Measurements from ENCODE around the gene DLX4. TPM values are rescaled to one million over a fixed set of nuclear protein-coding genes. Genes with fewer than 3 reads are reported as not detected.

The DLX4 gene
- total RNA-seq, 1 experiment from 2014 or later = 2.5 TPM

DNA sequence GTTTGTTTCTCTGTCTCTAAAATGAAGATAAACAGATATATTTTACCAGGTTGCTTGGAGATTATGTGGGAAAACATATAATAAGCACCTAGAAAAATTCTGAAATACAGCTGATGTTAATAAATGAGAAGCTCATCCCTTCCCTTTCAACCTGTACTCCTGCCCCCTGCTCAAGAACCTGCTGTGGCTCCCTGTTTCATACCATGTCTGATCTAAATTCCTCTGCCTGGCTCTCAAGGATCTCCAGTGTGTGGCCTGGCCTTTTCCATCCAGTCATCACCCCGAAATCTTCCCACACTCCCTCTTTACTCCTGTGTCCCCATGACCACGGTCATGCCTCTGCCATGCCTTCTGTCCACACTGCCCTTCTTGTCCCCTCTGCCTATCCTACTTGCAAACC is 19.4 kb upstream of the DLX4 start:
- Histone ChIP-seq H4K20me1 (ENCODE audit: control insufficient read depth, insufficient read depth, insufficient read length) (no peaks in the 10 kb centered on the region), H3K4me1 (ENCODE audit: insufficient read depth, low read length) (no peaks in the 10 kb centered on the region), H2BK120ac (ENCODE audit: low read depth, low read length, poor library complexity, severe bottlenecking) (no peak overlapping the region), H3K79me1 (ENCODE audit: insufficient read depth, low read depth, low read length, poor library complexity, severe bottlenecking) (no peaks in the 10 kb centered on the region), H2BK5ac (ENCODE audit: insufficient read length, low read length) (no peak overlapping the region), H4K91ac (ENCODE audit: insufficient read length, low read depth, low read length) (no peak overlapping the region), H3K9ac (ENCODE audit: extremely low read depth, insufficient read length, low read length) (no peak overlapping the region), H2BK12ac (ENCODE audit: insufficient read length, low read depth, low read length) (no peak overlapping the region), H3K14ac (ENCODE audit: insufficient read depth, low read length) (no peak overlapping the region), H4K8ac (replicated peaks; ENCODE audit: insufficient read length, low read depth, low read length) (no peak overlapping the region), H3K4ac (ENCODE audit: low read depth, low read length) (no peak overlapping the region), H3K79me2 (ENCODE audit: insufficient read depth, low read length) (no peaks in the 10 kb centered on the region; the same call in 1 of the 2 replicates), H3K9me3 (ENCODE audit: control insufficient read depth, low read depth, low read length) (no peaks in the 10 kb centered on the region), H4K5ac (ENCODE audit: insufficient read length, low read depth, low read length) (no peak overlapping the region), H3K56ac (ENCODE audit: insufficient read length, low read depth, low read length) (no peak overlapping the region), H3K27me3 (ENCODE audit: insufficient read depth, low read length) (no peaks in the 10 kb centered on the region; the same call in 1 of the 2 replicates), H3K27ac (ENCODE audit: insufficient read length, low read depth, low read length) (no peak overlapping the region), H2BK15ac (ENCODE audit: low read depth, low read length) (no peak overlapping the region), H2AK5ac (ENCODE audit: insufficient read length, low read length) (no peak overlapping the region), H3K23me2 (ENCODE audit: insufficient read length, low read depth, low read length, poor library complexity, severe bottlenecking) (no peaks in the 10 kb centered on the region), H2BK20ac (ENCODE audit: low read depth, low read length, poor library complexity, severe bottlenecking) (no peak overlapping the region), H2AFZ (ENCODE audit: low read length) (no peak overlapping the region), H3T11ph (ENCODE audit: low read length) (no peak overlapping the region), H3K4me2 (ENCODE audit: insufficient read depth, insufficient read length, low read length) (no peak overlapping the region), H3K18ac (ENCODE audit: insufficient read length, low read depth, low read length) (no peak overlapping the region), H3K23ac (ENCODE audit: insufficient read length, low read depth, low read length) (no peak overlapping the region)
- Mint-ChIP-seq H3K9me3 (no peaks in the 10 kb centered on the region; a peak in 1 of 5 replicates), H3K4me1 (peaks cover 14 to 29% of the 10 kb centered on the region in 2 experiments), H3K4me3 (no peak overlapping the region; a peak in 1 of 5 replicates), H3K27me3 (ENCODE audit: low read depth) (peaks cover 79% of the 10 kb centered on the region), H3K27ac (no peak overlapping the region), H3K36me3 (ENCODE audit: insufficient read depth in 1 of 3, low read depth in 3 of 3) (no peaks in the 10 kb centered on the region)
- DNase-seq = no peak
- TF ChIP-seq, protein P1, sequence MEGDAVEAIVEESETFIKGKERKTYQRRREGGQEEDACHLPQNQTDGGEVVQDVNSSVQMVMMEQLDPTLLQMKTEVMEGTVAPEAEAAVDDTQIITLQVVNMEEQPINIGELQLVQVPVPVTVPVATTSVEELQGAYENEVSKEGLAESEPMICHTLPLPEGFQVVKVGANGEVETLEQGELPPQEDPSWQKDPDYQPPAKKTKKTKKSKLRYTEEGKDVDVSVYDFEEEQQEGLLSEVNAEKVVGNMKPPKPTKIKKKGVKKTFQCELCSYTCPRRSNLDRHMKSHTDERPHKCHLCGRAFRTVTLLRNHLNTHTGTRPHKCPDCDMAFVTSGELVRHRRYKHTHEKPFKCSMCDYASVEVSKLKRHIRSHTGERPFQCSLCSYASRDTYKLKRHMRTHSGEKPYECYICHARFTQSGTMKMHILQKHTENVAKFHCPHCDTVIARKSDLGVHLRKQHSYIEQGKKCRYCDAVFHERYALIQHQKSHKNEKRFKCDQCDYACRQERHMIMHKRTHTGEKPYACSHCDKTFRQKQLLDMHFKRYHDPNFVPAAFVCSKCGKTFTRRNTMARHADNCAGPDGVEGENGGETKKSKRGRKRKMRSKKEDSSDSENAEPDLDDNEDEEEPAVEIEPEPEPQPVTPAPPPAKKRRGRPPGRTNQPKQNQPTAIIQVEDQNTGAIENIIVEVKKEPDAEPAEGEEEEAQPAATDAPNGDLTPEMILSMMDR (conservative IDR thresholded peaks at IDR 0.05) = no peak
- WGBS (ENCODE audit: extremely low coverage, insufficient read length, low lambda C conversion rate) = no CpG with 5 or more reads among the region's 2 CpGs

All from H9 (cell line).